Ovary (tissue), 9 donors: ENCODE data around the gene ERI3. TPM values are rescaled to one million over a fixed set of nuclear protein-coding genes. Genes with fewer than 3 reads are reported as not detected.

Experiments used
- DNase-seq, 5 donors: peaks; one replicate each; pipeline ENCODE4 v3.0.0-alpha.2; 2019 to 2020
- H3K27ac ChIP-seq, 2 donors: fragments of 200-600 bp; one replicate each; pipeline versions ENCODE4 v1.5.1 to v1.8.0; 2019 to 2022
- H3K27me3 ChIP-seq: fragments of 200-600 bp; one replicate; pipeline ENCODE4 v1.8.0; 2022
- H3K36me3 ChIP-seq: fragments of 200-600 bp; sonication (generic); one replicate; pipeline ENCODE4 v1.5.1; 2019
- H3K4me1 ChIP-seq: one replicate; pipeline ENCODE4 v1.8.1; 2013; ENCODE audit warnings: mild to moderate bottlenecking, moderate library complexity; ENCODE audit not compliant: insufficient read depth
- H3K4me3 ChIP-seq: fragments of 200-600 bp; sonication (generic); one replicate; pipeline ENCODE4 v1.5.1; 2017
- H3K9me3 ChIP-seq, 2 donors: fragments of 200-600 bp in 1 of 2; sonication (generic) in 1 of 2; one replicate each; pipeline versions ENCODE4 v1.5.1 to v1.8.1; 2013 to 2019; ENCODE audit warnings: mild to moderate bottlenecking in 1 of 2, moderate library complexity in 1 of 2
- CTCF ChIP-seq, 3 donors: fragments of 450-650 bp in 2 of 3; fragments of 200-600 bp in 1 of 3; IDR thresholded peaks; one replicate each; pipeline versions ENCODE4 v1.5.1 to v1.8.0; 2016 to 2022; ENCODE audit warnings: antibody characterized with exemption in 3 of 3, mild to moderate bottlenecking in 1 of 3
- EP300 ChIP-seq: sonication (generic); formaldehyde crosslinking; IDR thresholded peaks from one replicate; pipeline ENCODE4 v1.6.1; 2017; ENCODE audit warnings: antibody characterized with exemption
- POLR2A ChIP-seq: fragments of 450-650 bp; IDR thresholded peaks from one replicate; pipeline ENCODE4 v1.6.1; 2017; ENCODE audit warnings: antibody characterized with exemption, mild to moderate bottlenecking, moderate library complexity
- WGBS, 3 donors: extraction: QIAGEN DNeasy Blood & Tissue Kit in 1 of 3; methylation state at CpG; one replicate each; pipeline versions ENCODE4 v1.1.5 to v1.1.7; 2013 to 2017; 5-methylcytosine and 5-hydroxymethylcytosine counted together
- intact Hi-C, 4 donors: fragments of 100-400 bp; cut with DNase I; formaldehyde crosslinking; loops; one replicate each; pipeline versions ENCODE4 v1.11.0 to v1.15.1; 2022 to 2023
- polyA plus RNA-seq, 2 donors: library from polyadenylated mRNA; stranded (reverse); fragments of 200-250 nt in 1 of 2; fragments of 350-450 nt in 1 of 2; fragmentation: Illumina TruSeq in 1 of 2; extraction: RNeasy Lipid Tissue Mini Kit (QIAGEN cat#74804) in 1 of 2; gene quantifications; one replicate each; pipeline ENCODE4 v1.2.3, GENCODE V29; 2013 to 2014
- total RNA-seq, 7 donors: library from RNA; depleted of rRNA in 2 of 7; stranded (reverse); fragments of >200 nt in 2 of 7; fragmentation: NEBNext Ultra II Directional in 3 of 7; extraction: Animal tissue kit (Norgen Biotek cat#: 25700) in 3 of 7; gene quantifications; one replicate each; pipeline versions ENCODE4 v1.1.0 to v1.2.4, GENCODE V29; 2016 to 2023
- donor health status: DM: no; HTN: no; CAD: no; lungs with moderate emphysema.
- donor health status: DM: no; HTN: no; CAD: no.
- donor health status: Bipolar disorder and iron deficiency.
- donor health status: DM: yes; HTN: yes; CAD: no.
- donor health status: DM: no; HTN: no; CAD: no.
- donor health status: DM: yes; HTN: yes; CAD: no.

ERI3 gene
- total and polyA plus RNA-seq, 9 donors = 35.4 to 67.0 (median 48.9) TPM

GRCh38 chr1:44330935-44331334, 24.1 kb downstream of the ERI3 start:
- DNase-seq = no peak
- intact Hi-C loops = no loop called here
- H3K4me3 ChIP-seq = no peak overlapping the region
- no peak overlapping the region for H3K27ac ChIP-seq
- TF ChIP-seq EP300 (no peak), POLR2A (no peak), CTCF (IDR thresholded peaks at IDR 0.05) (no peak)
- no peaks in the 10 kb centered on the region for H3K27me3 ChIP-seq
- peaks cover 6% of the 10 kb centered on the region for H3K4me1 ChIP-seq
- H3K9me3 ChIP-seq = no peaks in the 10 kb centered on the region
- WGBS, 3 donors = 92 to 100% (median 100%) methylated on average over 2 of the region's 2 CpGs
- H3K36me3 ChIP-seq = no peaks in the 10 kb centered on the region

- H3K36me3 ChIP-seq = no peaks in the 10 kb centered on the region
- DNase-seq = no peak
- 72 to 80% (median 74%) methylated on average over 5 of the region's 5 CpGs for WGBS, 3 donors
- H3K27ac ChIP-seq = no peak overlapping the region
- H3K4me3 ChIP-seq = no peak overlapping the region
- TF ChIP-seq POLR2A = no peak
- TF ChIP-seq CTCF (IDR thresholded peaks at IDR 0.05) = no peak
- no peak for TF ChIP-seq EP300
- H3K9me3 ChIP-seq = no peaks in the 10 kb centered on the region
- H3K4me1 ChIP-seq = peaks cover 6% of the 10 kb centered on the region
- intact Hi-C loops = no loop called here
- no peaks in the 10 kb centered on the region for H3K27me3 ChIP-seq
Measured at GRCh38 chr1:44328671-44329416, 26.2 kb downstream of the ERI3 start.

- Histone ChIP-seq H3K27me3 (no peaks in the 10 kb centered on the region), H3K4me1 (peaks cover 6% of the 10 kb centered on the region), H3K9me3 (no peaks in the 10 kb centered on the region), H3K36me3 (no peaks in the 10 kb centered on the region), H3K27ac (no peak overlapping the region), H3K4me3 (no peak overlapping the region)
- TF ChIP-seq POLR2A (no peak), CTCF (IDR thresholded peaks at IDR 0.05) (no peak), EP300 (no peak)
- DNase-seq = peak; percentile 71 to 88 (median 75)
- intact Hi-C loops = no loop called here
- WGBS, 3 donors = 66 to 80% (median 76%) methylated on average over 8 of the region's 8 CpGs
Measured at GRCh38 chr1:44327679-44328491, 27.2 kb downstream of the ERI3 start.

GRCh38 chr1:44326821-44327465, 28.1 kb downstream of the ERI3 start:
- H3K27me3 ChIP-seq = no peaks in the 10 kb centered on the region
- H3K36me3 ChIP-seq = no peaks in the 10 kb centered on the region
- TF ChIP-seq CTCF (IDR thresholded peaks at IDR 0.05) (no peak), POLR2A (no peak), EP300 (no peak)
- H3K27ac ChIP-seq = no peak overlapping the region
- intact Hi-C loops = no loop called here
- no peak overlapping the region for H3K4me3 ChIP-seq
- DNase-seq = no peak
- H3K4me1 ChIP-seq = peaks cover 6% of the 10 kb centered on the region
- no peaks in the 10 kb centered on the region for H3K9me3 ChIP-seq
